Esophagus (tissue), 2 donors: Measurements from ENCODE around the gene UGT1A9. TPM values are rescaled to one million over a fixed set of nuclear protein-coding genes. Genes with fewer than 3 reads are reported as not detected.

Experiments used
- H3K27ac ChIP-seq, 2 donors: one replicate each; pipeline ENCODE4 v1.5.1; 2013; ENCODE audit warnings: low read depth in 2 of 2, mild to moderate bottlenecking in 2 of 2, inconsistent platforms in 1 of 2, low read length in 1 of 2, moderate library complexity in 1 of 2
- H3K27me3 ChIP-seq, 2 donors: one replicate each; pipeline ENCODE4 v1.6.1; 2013; ENCODE audit warnings: low read length in 2 of 2, control low read depth in 1 of 2, mild to moderate bottlenecking in 1 of 2; ENCODE audit not compliant: insufficient read depth in 2 of 2, control insufficient read depth in 1 of 2
- H3K36me3 ChIP-seq, 2 donors: one replicate each; pipeline ENCODE4 v1.6.1; 2013; ENCODE audit warnings: low read length in 1 of 2; ENCODE audit not compliant: control insufficient read depth in 2 of 2, insufficient read depth in 2 of 2
- H3K4me1 ChIP-seq, 2 donors: one replicate each; pipeline ENCODE4 v1.6.1; 2013; ENCODE audit warnings: low read length in 1 of 2; ENCODE audit not compliant: control insufficient read depth in 2 of 2, insufficient read depth in 2 of 2
- H3K4me3 ChIP-seq, 2 donors: one replicate each; pipeline ENCODE4 v1.5.1; 2013; ENCODE audit warnings: low read length in 2 of 2, mild to moderate bottlenecking in 2 of 2, low read depth in 1 of 2, moderate library complexity in 1 of 2
- H3K9me3 ChIP-seq, 2 donors: one replicate each; pipeline ENCODE4 v1.6.1; 2013; ENCODE audit warnings: mild to moderate bottlenecking in 2 of 2, low read depth in 1 of 2, low read length in 1 of 2, moderate library complexity in 1 of 2; ENCODE audit not compliant: control insufficient read depth in 2 of 2, insufficient read depth in 1 of 2
- WGBS, 2 donors: extraction: QIAGEN DNeasy Blood & Tissue Kit; methylation state at CpG; one replicate each; pipeline ENCODE4 v1.1.7; 2013; 5-methylcytosine and 5-hydroxymethylcytosine counted together
- polyA plus RNA-seq, 2 donors: library from polyadenylated mRNA; stranded (reverse); fragments of 200-250 nt; gene quantifications; one replicate each; pipeline ENCODE4 v1.2.3, GENCODE V29; 2013
- donor health status: healthy with polysubstance abuse.
- donor health status: Bipolar disorder and iron deficiency.

Gene UGT1A9
- polyA plus RNA-seq, 2 donors: 0.01 to 0.31 TPM

- no peaks in the 10 kb centered on the region for H3K36me3 ChIP-seq
- H3K27me3 ChIP-seq: no peaks in the 10 kb centered on the region
- H3K4me1 ChIP-seq: no peaks in the 10 kb centered on the region
- WGBS, 2 donors: 68 to 69% methylated on average over 7 of the region's 7 CpGs
- no peak overlapping the region for H3K4me3 ChIP-seq
- peaks cover 0 to 2% of the 10 kb centered on the region in 2 donors for H3K9me3 ChIP-seq
- H3K27ac ChIP-seq: no peak overlapping the region
These were observed 127.5 kb downstream of the UGT1A9 start for GRCh38 chr2:233799087-233799665.

- 54 to 77% methylated on average over 5 of the region's 5 CpGs for WGBS, 2 donors
- Histone ChIP-seq H3K9me3 (peaks cover 0 to 2% of the 10 kb centered on the region in 2 donors), H3K36me3 (no peaks in the 10 kb centered on the region), H3K4me3 (no peak overlapping the region), H3K4me1 (no peaks in the 10 kb centered on the region), H3K27ac (no peak overlapping the region), H3K27me3 (no peaks in the 10 kb centered on the region)
These were observed 128.0 kb downstream of the UGT1A9 start for GRCh38 chr2:233799716-233800115.

- 78 to 81% methylated on average over 7 of the region's 7 CpGs for WGBS, 2 donors
- no peak overlapping the region for H3K4me3 ChIP-seq
These were observed 128.5 kb downstream of the UGT1A9 start for GRCh38 chr2:233800208-233800607.

GRCh38 chr2:233801357-233802131 is 129.8 kb downstream of the UGT1A9 start:
- H3K9me3 ChIP-seq: no peaks in the 10 kb centered on the region
- WGBS, 2 donors: 76 to 78% methylated on average over 9 of the region's 9 CpGs
- no peak overlapping the region for H3K27ac ChIP-seq
- H3K36me3 ChIP-seq: no peaks in the 10 kb centered on the region
- no peak overlapping the region for H3K4me3 ChIP-seq
- H3K4me1 ChIP-seq: no peaks in the 10 kb centered on the region
- H3K27me3 ChIP-seq: no peaks in the 10 kb centered on the region

More at GRCh38 chr2:233800208-233800607, 128.5 kb downstream of the UGT1A9 start:
- Histone ChIP-seq H3K27me3 (no peaks in the 10 kb centered on the region), H3K9me3 (peaks cover 0 to 2% of the 10 kb centered on the region in 2 donors), H3K27ac (no peak overlapping the region), H3K4me1 (no peaks in the 10 kb centered on the region), H3K36me3 (no peaks in the 10 kb centered on the region)

GRCh38 chr2:233802132-233802815 is 130.6 kb downstream of the UGT1A9 start:
- no peak overlapping the region for H3K27ac ChIP-seq
- no peaks in the 10 kb centered on the region for H3K4me1 ChIP-seq
- no peaks in the 10 kb centered on the region for H3K9me3 ChIP-seq
- WGBS, 2 donors: 67 to 77% methylated on average over 3 of the region's 3 CpGs
- H3K4me3 ChIP-seq: no peak overlapping the region
- H3K36me3 ChIP-seq: no peaks in the 10 kb centered on the region
- H3K27me3 ChIP-seq: no peaks in the 10 kb centered on the region

GRCh38 chr2:233803292-233803911 is 131.7 kb downstream of the UGT1A9 start:
- 62 to 74% methylated on average over 2 of the region's 2 CpGs for WGBS, 2 donors
- Histone ChIP-seq H3K27ac (no peak overlapping the region), H3K4me1 (no peaks in the 10 kb centered on the region), H3K27me3 (no peaks in the 10 kb centered on the region), H3K4me3 (no peak overlapping the region), H3K9me3 (no peaks in the 10 kb centered on the region), H3K36me3 (no peaks in the 10 kb centered on the region)

- Histone ChIP-seq H3K9me3 (no peaks in the 10 kb centered on the region), H3K36me3 (no peaks in the 10 kb centered on the region), H3K4me1 (no peaks in the 10 kb centered on the region), H3K27ac (no peak overlapping the region), H3K4me3 (no peak overlapping the region), H3K27me3 (no peaks in the 10 kb centered on the region)
- 56 to 67% methylated on average over 8 of the region's 8 CpGs for WGBS, 2 donors
These were observed 132.3 kb downstream of the UGT1A9 start for GRCh38 chr2:233803994-233804393.

- no peak overlapping the region for H3K27ac ChIP-seq
- no peaks in the 10 kb centered on the region for H3K36me3 ChIP-seq
- H3K4me3 ChIP-seq: no peak overlapping the region
- peaks cover 0 to 2% of the 10 kb centered on the region in 2 donors for H3K9me3 ChIP-seq
- H3K27me3 ChIP-seq: no peaks in the 10 kb centered on the region
- 70 to 75% methylated on average over 12 of the region's 12 CpGs for WGBS, 2 donors
- H3K4me1 ChIP-seq: no peaks in the 10 kb centered on the region
These were observed 135.6 kb downstream of the UGT1A9 start for GRCh38 chr2:233807215-233807865.
